ENCODE results near the gene SERPINA3.

GRCh38 chr14:94624537-94625352 is 12.6 kb downstream of the SERPINA3 start:
- TF ChIP-seq, protein P1, sequence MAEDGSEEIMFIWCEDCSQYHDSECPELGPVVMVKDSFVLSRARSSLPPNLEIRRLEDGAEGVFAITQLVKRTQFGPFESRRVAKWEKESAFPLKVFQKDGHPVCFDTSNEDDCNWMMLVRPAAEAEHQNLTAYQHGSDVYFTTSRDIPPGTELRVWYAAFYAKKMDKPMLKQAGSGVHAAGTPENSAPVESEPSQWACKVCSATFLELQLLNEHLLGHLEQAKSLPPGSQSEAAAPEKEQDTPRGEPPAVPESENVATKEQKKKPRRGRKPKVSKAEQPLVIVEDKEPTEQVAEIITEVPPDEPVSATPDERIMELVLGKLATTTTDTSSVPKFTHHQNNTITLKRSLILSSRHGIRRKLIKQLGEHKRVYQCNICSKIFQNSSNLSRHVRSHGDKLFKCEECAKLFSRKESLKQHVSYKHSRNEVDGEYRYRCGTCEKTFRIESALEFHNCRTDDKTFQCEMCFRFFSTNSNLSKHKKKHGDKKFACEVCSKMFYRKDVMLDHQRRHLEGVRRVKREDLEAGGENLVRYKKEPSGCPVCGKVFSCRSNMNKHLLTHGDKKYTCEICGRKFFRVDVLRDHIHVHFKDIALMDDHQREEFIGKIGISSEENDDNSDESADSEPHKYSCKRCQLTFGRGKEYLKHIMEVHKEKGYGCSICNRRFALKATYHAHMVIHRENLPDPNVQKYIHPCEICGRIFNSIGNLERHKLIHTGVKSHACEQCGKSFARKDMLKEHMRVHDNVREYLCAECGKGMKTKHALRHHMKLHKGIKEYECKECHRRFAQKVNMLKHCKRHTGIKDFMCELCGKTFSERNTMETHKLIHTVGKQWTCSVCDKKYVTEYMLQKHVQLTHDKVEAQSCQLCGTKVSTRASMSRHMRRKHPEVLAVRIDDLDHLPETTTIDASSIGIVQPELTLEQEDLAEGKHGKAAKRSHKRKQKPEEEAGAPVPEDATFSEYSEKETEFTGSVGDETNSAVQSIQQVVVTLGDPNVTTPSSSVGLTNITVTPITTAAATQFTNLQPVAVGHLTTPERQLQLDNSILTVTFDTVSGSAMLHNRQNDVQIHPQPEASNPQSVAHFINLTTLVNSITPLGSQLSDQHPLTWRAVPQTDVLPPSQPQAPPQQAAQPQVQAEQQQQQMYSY (CRISPR knock-in tag; IDR thresholded peaks at IDR 0.05): no peak
- TF ChIP-seq, protein P2, sequence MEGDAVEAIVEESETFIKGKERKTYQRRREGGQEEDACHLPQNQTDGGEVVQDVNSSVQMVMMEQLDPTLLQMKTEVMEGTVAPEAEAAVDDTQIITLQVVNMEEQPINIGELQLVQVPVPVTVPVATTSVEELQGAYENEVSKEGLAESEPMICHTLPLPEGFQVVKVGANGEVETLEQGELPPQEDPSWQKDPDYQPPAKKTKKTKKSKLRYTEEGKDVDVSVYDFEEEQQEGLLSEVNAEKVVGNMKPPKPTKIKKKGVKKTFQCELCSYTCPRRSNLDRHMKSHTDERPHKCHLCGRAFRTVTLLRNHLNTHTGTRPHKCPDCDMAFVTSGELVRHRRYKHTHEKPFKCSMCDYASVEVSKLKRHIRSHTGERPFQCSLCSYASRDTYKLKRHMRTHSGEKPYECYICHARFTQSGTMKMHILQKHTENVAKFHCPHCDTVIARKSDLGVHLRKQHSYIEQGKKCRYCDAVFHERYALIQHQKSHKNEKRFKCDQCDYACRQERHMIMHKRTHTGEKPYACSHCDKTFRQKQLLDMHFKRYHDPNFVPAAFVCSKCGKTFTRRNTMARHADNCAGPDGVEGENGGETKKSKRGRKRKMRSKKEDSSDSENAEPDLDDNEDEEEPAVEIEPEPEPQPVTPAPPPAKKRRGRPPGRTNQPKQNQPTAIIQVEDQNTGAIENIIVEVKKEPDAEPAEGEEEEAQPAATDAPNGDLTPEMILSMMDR (IDR thresholded peaks at IDR 0.05): no peak
